ENCODE data around the gene DPM2.

Gene DPM2

DNA sequence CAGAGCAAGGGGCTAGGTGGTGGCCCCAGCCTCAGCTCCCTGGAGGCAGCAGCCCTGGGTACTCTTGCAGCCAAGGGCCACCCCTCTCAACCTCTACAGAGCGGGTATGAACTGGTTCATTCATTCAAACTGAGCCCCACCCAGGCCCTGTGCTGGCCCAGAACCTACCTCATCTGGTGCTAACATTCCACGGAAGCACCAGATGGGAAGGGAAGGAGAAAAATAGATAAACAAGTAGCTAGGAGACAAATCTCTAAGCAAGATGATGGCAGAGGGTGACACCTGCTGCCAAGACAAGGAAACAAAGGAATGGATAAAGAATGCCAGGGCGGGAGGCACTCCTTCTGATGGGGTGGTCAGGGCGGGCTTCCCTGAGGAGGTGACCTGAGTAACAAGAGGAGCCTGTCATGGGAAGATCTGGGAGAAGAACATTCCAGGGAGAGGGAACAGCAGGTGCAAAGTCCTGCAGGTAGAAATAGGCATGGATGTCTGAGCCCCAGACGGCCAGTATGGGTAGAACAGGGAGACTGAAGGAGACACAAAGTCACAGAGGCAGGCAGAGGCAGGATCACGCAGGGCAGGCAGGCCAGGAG lies 26.9 kb downstream of the DPM2 start:
- no peak overlapping the region for H3K4me3 ChIP-seq (ENCODE audit: low read depth in 1 of 2, low read length in 2 of 2)
- H3K9me3 ChIP-seq (ENCODE audit: control insufficient read depth in 1 of 2, low read length in 2 of 2), result no peaks in the 10 kb centered on the region
- H3K36me3 ChIP-seq (ENCODE audit: control insufficient read depth in 1 of 2, insufficient read depth in 2 of 2, low read length in 2 of 2), result peaks cover 19 to 25% of the 10 kb centered on the region in 2 donors
- H3K4me1 ChIP-seq (ENCODE audit: control insufficient read depth in 1 of 2, insufficient read depth in 2 of 2, low read length in 2 of 2), result peaks cover 30 to 41% of the 10 kb centered on the region in 2 donors
- H3K27ac ChIP-seq (ENCODE audit: low read depth, low read length), result no peak overlapping the region
- H3K27me3 ChIP-seq (ENCODE audit: control insufficient read depth in 1 of 2, insufficient read depth in 2 of 2, low read length in 2 of 2), result no peaks in the 10 kb centered on the region
- no peak overlapping the region for H3K9ac ChIP-seq (ENCODE audit: low read depth in 1 of 2, low read length in 2 of 2)

GRCh38 chr9:127909839-127910273 lies 27.8 kb downstream of the DPM2 start:
- Histone ChIP-seq H3K9ac (ENCODE audit: low read depth in 1 of 2, low read length in 2 of 2) (no peak overlapping the region), H3K36me3 (ENCODE audit: control insufficient read depth in 1 of 2, insufficient read depth in 2 of 2, low read length in 2 of 2) (peaks cover 19 to 25% of the 10 kb centered on the region in 2 donors), H3K27me3 (ENCODE audit: control insufficient read depth in 1 of 2, insufficient read depth in 2 of 2, low read length in 2 of 2) (no peaks in the 10 kb centered on the region), H3K27ac (ENCODE audit: low read depth, low read length) (no peak overlapping the region), H3K4me3 (ENCODE audit: low read depth in 1 of 2, low read length in 2 of 2) (no peak overlapping the region), H3K4me1 (ENCODE audit: control insufficient read depth in 1 of 2, insufficient read depth in 2 of 2, low read length in 2 of 2) (peaks cover 30 to 41% of the 10 kb centered on the region in 2 donors), H3K9me3 (ENCODE audit: control insufficient read depth in 1 of 2, low read length in 2 of 2) (no peaks in the 10 kb centered on the region)

DNA sequence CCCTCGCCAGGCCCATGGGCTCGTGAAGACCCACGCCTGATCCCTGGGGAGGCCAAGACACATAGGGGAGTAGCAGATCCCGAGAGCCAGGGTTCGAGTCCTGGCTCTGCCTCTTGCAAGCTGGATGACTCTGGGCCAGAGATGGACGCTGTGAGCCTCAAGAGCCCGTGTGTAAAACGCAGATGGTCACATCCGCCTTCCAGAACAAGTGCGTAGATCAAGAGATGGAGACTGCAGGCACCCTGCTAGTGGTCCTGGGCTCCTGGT lies 29.1 kb downstream of the DPM2 start:
- Histone ChIP-seq H3K9ac (ENCODE audit: low read depth in 1 of 2, low read length in 2 of 2) (no peak overlapping the region), H3K4me1 (ENCODE audit: control insufficient read depth in 1 of 2, insufficient read depth in 2 of 2, low read length in 2 of 2) (peaks cover 39 to 49% of the 10 kb centered on the region in 2 donors), H3K36me3 (ENCODE audit: control insufficient read depth in 1 of 2, insufficient read depth in 2 of 2, low read length in 2 of 2) (peaks cover 19 to 25% of the 10 kb centered on the region in 2 donors)

GRCh38 chr9:127907867-127908659 lies 29.6 kb downstream of the DPM2 start:
- Histone ChIP-seq H3K9ac (ENCODE audit: low read depth in 1 of 2, low read length in 2 of 2) (no peak overlapping the region), H3K9me3 (ENCODE audit: control insufficient read depth in 1 of 2, low read length in 2 of 2) (no peaks in the 10 kb centered on the region), H3K27me3 (ENCODE audit: control insufficient read depth in 1 of 2, insufficient read depth in 2 of 2, low read length in 2 of 2) (no peaks in the 10 kb centered on the region), H3K27ac (ENCODE audit: low read depth, low read length) (no peak overlapping the region), H3K4me1 (ENCODE audit: control insufficient read depth in 1 of 2, insufficient read depth in 2 of 2, low read length in 2 of 2) (peaks cover 42 to 53% of the 10 kb centered on the region in 2 donors), H3K4me3 (ENCODE audit: low read depth in 1 of 2, low read length in 2 of 2) (no peak overlapping the region), H3K36me3 (ENCODE audit: control insufficient read depth in 1 of 2, insufficient read depth in 2 of 2, low read length in 2 of 2) (peaks cover 19 to 25% of the 10 kb centered on the region in 2 donors)

More for the DNA sequence above, 29.1 kb downstream of the DPM2 start:
- no peaks in the 10 kb centered on the region for H3K9me3 ChIP-seq (ENCODE audit: control insufficient read depth in 1 of 2, low read length in 2 of 2)
- H3K27me3 ChIP-seq (ENCODE audit: control insufficient read depth in 1 of 2, insufficient read depth in 2 of 2, low read length in 2 of 2), result no peaks in the 10 kb centered on the region
- H3K27ac ChIP-seq (ENCODE audit: low read depth, low read length), result no peak overlapping the region
- H3K4me3 ChIP-seq (ENCODE audit: low read depth in 1 of 2, low read length in 2 of 2), result no peak overlapping the region

GRCh38 chr9:127905788-127906191 lies 31.9 kb downstream of the DPM2 start:
- H3K27me3 ChIP-seq (ENCODE audit: control insufficient read depth in 1 of 2, insufficient read depth in 2 of 2, low read length in 2 of 2), result no peaks in the 10 kb centered on the region
- peak overlapping the region in 1 of 2 donors; percentile 50 for H3K4me3 ChIP-seq (ENCODE audit: low read depth in 1 of 2, low read length in 2 of 2)
- H3K9ac ChIP-seq (ENCODE audit: low read depth in 1 of 2, low read length in 2 of 2), result peak overlapping the region; percentile 34 to 63
- H3K27ac ChIP-seq (ENCODE audit: low read depth, low read length), result peak overlapping the region; percentile 75
- no peaks in the 10 kb centered on the region for H3K9me3 ChIP-seq (ENCODE audit: control insufficient read depth in 1 of 2, low read length in 2 of 2)
- peaks cover 35 to 41% of the 10 kb centered on the region in 2 donors for H3K4me1 ChIP-seq (ENCODE audit: control insufficient read depth in 1 of 2, insufficient read depth in 2 of 2, low read length in 2 of 2)
- H3K36me3 ChIP-seq (ENCODE audit: control insufficient read depth in 1 of 2, insufficient read depth in 2 of 2, low read length in 2 of 2), result peaks cover 8 to 9% of the 10 kb centered on the region in 2 donors

GRCh38 chr9:127905004-127905728 lies 32.5 kb downstream of the DPM2 start:
- H3K4me1 ChIP-seq (ENCODE audit: control insufficient read depth in 1 of 2, insufficient read depth in 2 of 2, low read length in 2 of 2), result peaks cover 35 to 42% of the 10 kb centered on the region in 2 donors
- H3K9ac ChIP-seq (ENCODE audit: low read depth in 1 of 2, low read length in 2 of 2), result peak overlapping the region; percentile 34 to 63
- H3K9me3 ChIP-seq (ENCODE audit: control insufficient read depth in 1 of 2, low read length in 2 of 2), result no peaks in the 10 kb centered on the region
- H3K27me3 ChIP-seq (ENCODE audit: control insufficient read depth in 1 of 2, insufficient read depth in 2 of 2, low read length in 2 of 2), result no peaks in the 10 kb centered on the region
- H3K4me3 ChIP-seq (ENCODE audit: low read depth in 1 of 2, low read length in 2 of 2), result peak overlapping the region; percentile 26 to 50
- H3K36me3 ChIP-seq (ENCODE audit: control insufficient read depth in 1 of 2, insufficient read depth in 2 of 2, low read length in 2 of 2), result peaks cover 6 to 8% of the 10 kb centered on the region in 2 donors
- H3K27ac ChIP-seq (ENCODE audit: low read depth, low read length), result peak overlapping the region; percentile 75

- no peaks in the 10 kb centered on the region for H3K27me3 ChIP-seq (ENCODE audit: control insufficient read depth in 1 of 2, insufficient read depth in 2 of 2, low read length in 2 of 2)
- peak overlapping the region; percentile 75 for H3K27ac ChIP-seq (ENCODE audit: low read depth, low read length)
- peak overlapping the region; percentile 26 to 50 for H3K4me3 ChIP-seq (ENCODE audit: low read depth in 1 of 2, low read length in 2 of 2)
- peaks cover 39 to 48% of the 10 kb centered on the region in 2 donors for H3K4me1 ChIP-seq (ENCODE audit: control insufficient read depth in 1 of 2, insufficient read depth in 2 of 2, low read length in 2 of 2)
- H3K9me3 ChIP-seq (ENCODE audit: control insufficient read depth in 1 of 2, low read length in 2 of 2), result no peaks in the 10 kb centered on the region
- peaks cover 1 to 5% of the 10 kb centered on the region in 2 donors for H3K36me3 ChIP-seq (ENCODE audit: control insufficient read depth in 1 of 2, insufficient read depth in 2 of 2, low read length in 2 of 2)
- peak overlapping the region; percentile 34 to 63 for H3K9ac ChIP-seq (ENCODE audit: low read depth in 1 of 2, low read length in 2 of 2)
Measured at GRCh38 chr9:127904561-127905003, 33.1 kb downstream of the DPM2 start.

GRCh38 chr9:127903557-127904475 lies 33.8 kb downstream of the DPM2 start:
- Histone ChIP-seq H3K4me1 (ENCODE audit: control insufficient read depth in 1 of 2, insufficient read depth in 2 of 2, low read length in 2 of 2) (peaks cover 39 to 49% of the 10 kb centered on the region in 2 donors), H3K36me3 (ENCODE audit: control insufficient read depth in 1 of 2, insufficient read depth in 2 of 2, low read length in 2 of 2) (peaks cover 0 to 4% of the 10 kb centered on the region in 2 donors), H3K27me3 (ENCODE audit: control insufficient read depth in 1 of 2, insufficient read depth in 2 of 2, low read length in 2 of 2) (no peaks in the 10 kb centered on the region), H3K9me3 (ENCODE audit: control insufficient read depth in 1 of 2, low read length in 2 of 2) (no peaks in the 10 kb centered on the region), H3K4me3 (ENCODE audit: low read depth in 1 of 2, low read length in 2 of 2) (peak overlapping the region; percentile 26 to 50), H3K27ac (ENCODE audit: low read depth, low read length) (peak overlapping the region; percentile 75), H3K9ac (ENCODE audit: low read depth in 1 of 2, low read length in 2 of 2) (peak overlapping the region; percentile 34 to 63)

DNA sequence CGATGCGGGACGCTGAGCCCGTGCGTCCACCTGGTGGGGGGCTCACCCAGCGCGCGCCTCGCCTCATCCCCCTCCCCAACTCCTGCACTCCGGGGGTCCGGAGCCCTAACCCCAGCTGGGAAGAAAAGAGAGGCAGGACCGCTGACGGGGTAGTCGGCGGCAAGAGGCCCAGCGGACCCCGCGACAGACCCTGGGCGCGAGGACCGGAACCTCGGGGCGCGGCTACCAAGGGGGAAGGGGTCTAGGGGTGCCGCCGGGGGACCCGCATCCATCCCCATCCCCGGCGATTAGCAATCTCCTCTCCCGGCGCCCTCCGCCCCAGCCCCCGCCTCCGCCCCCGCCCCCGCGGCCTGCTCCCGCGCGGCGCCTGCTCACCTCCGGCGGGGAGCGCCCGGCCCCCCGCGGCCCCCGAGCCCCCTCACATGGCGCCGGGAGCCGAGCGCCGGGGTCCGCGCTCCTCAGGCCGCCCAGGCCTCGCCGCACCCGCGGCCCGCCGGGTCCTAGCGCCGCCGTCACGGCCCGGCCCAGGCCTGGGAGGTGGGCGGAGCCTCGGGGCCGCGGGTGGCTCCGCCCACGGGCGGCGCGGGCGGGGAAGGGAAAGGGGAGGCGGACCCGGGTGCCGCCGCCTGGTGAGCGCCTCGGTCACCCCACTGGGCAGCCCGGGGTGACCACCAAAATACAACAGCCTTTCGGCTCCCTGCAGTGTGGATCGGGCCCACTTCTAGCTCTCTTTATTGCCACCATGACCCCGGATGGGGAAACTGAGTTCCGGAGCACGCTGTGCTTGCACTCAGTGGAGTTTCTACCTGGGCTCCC lies 38.3 kb downstream of the DPM2 start, which contains the start of gene ST6GALNAC6:
ST6GALNAC6 (minus strand) TSS at position 476 of the 816 bp plus-strand sequence. CDS start 1,622 bp downstream, outside the sequence.
- H3K9me3 ChIP-seq (ENCODE audit: control insufficient read depth in 1 of 2, low read length in 2 of 2), result peaks cover 0 to 6% of the 10 kb centered on the region in 2 donors
- H3K4me1 ChIP-seq (ENCODE audit: control insufficient read depth in 1 of 2, insufficient read depth in 2 of 2, low read length in 2 of 2), result peaks cover 17 to 46% of the 10 kb centered on the region in 2 donors
- peak within 1 kb of the TSS; percentile 75 to 81 for H3K4me3 ChIP-seq (ENCODE audit: low read depth in 1 of 2, low read length in 2 of 2)
- peak within 1 kb of the TSS; percentile 57 to 63 for H3K9ac ChIP-seq (ENCODE audit: low read depth in 1 of 2, low read length in 2 of 2)
- no peaks in the 10 kb centered on the region for H3K27me3 ChIP-seq (ENCODE audit: control insufficient read depth in 1 of 2, insufficient read depth in 2 of 2, low read length in 2 of 2)
- peak within 1 kb of the TSS; percentile 88 for H3K27ac ChIP-seq (ENCODE audit: low read depth, low read length)
- H3K36me3 ChIP-seq (ENCODE audit: control insufficient read depth in 1 of 2, insufficient read depth in 2 of 2, low read length in 2 of 2), result peaks cover 10 to 19% of the 10 kb centered on the region in 2 donors
